K562 (cell line): ENCODE data around the gene COL25A1.

Experiments used
- ARHGAP35 ChIP-seq: fragments of 450-650 bp; IDR thresholded peaks from 2 replicates; pipeline ENCODE4 v1.6.1; 2018; ENCODE audit not compliant: partially characterized antibody
- ATF2 ChIP-seq: sonication (generic); formaldehyde crosslinking; IDR thresholded peaks from 2 replicates; pipeline ENCODE4 v1.8.1; 2022; ENCODE audit warnings: missing genetic modification reagents
- BCLAF1 ChIP-seq, 2 experiments: fragments of 450-650 bp in 1 of 2; IDR thresholded peaks; 2 replicates each; pipeline ENCODE4 v1.6.1; 2011 to 2017; ENCODE audit warnings: low read depth in 2 of 2, antibody characterized with exemption in 1 of 2, borderline replicate concordance in 1 of 2, low read length in 1 of 2, mild to moderate bottlenecking in 1 of 2, mixed read lengths in 1 of 2; ENCODE audit not compliant: control insufficient read depth in 1 of 2
- COPS2 ChIP-seq: fragments of 450-650 bp; conservative IDR thresholded peaks from 2 replicates; pipeline ENCODE4 v1.6.1; 2016; ENCODE audit warnings: mild to moderate bottlenecking, moderate library complexity
- CTCF ChIP-seq, 3 experiments: IDR thresholded peaks in 2 of 3; conservative IDR thresholded peaks in 1 of 3; 2 replicates each; pipeline ENCODE4 v1.5.1; 2011 to 2012; ENCODE audit warnings: low read length in 3 of 3, mild to moderate bottlenecking in 3 of 3, control low read depth in 2 of 3, improper control_type of control experiment in 1 of 3, inconsistent platforms in 1 of 3, low read depth in 1 of 3, mixed read lengths in 1 of 3, moderate library complexity in 1 of 3; ENCODE audit not compliant: insufficient read depth in 2 of 3
- FOSL1 ChIP-seq: fragments of 200-800 bp; sonication (Bioruptor generic); conservative IDR thresholded peaks from 2 replicates; pipeline ENCODE4 v1.6.1; 2016; ENCODE audit warnings: missing genetic modification characterization, missing compliant biosample characterization
- FOXP4 ChIP-seq: sonication (generic); formaldehyde crosslinking; IDR thresholded peaks from 2 replicates; pipeline ENCODE4 v1.8.0; 2022; ENCODE audit warnings: mild to moderate bottlenecking, missing genetic modification reagents, borderline replicate concordance
- PRPF4 ChIP-seq: fragments of 200-400 bp; formaldehyde crosslinking; IDR thresholded peaks from one replicate; pipeline ENCODE4 v1.6.1; 2017; ENCODE audit warnings: low read length, low read depth, mild to moderate bottlenecking; ENCODE audit not compliant: insufficient read depth, poor library complexity, severe bottlenecking
- RBBP5 ChIP-seq: fragments of 200-600 bp; sonication (generic); IDR thresholded peaks from 2 replicates; pipeline ENCODE4 v1.6.1; 2012; ENCODE audit warnings: borderline replicate concordance, mild to moderate bottlenecking, low read length, control low read depth, inconsistent platforms; ENCODE audit not compliant: insufficient read depth, poor library complexity, severe bottlenecking
- SREBF1 ChIP-seq: fragments of 150-350 bp; IDR thresholded peaks from 2 replicates; pipeline ENCODE4 v1.6.1; 2014; ENCODE audit warnings: antibody characterized with exemption, low read depth, low read length, borderline replicate concordance
- ZBTB17 ChIP-seq: fragments of 450-650 bp; formaldehyde crosslinking; IDR thresholded peaks from 2 replicates; pipeline ENCODE4 v1.4.0; 2020; ENCODE audit warnings: mild to moderate bottlenecking
- ZNF511 ChIP-seq: sonication (generic); formaldehyde crosslinking; IDR thresholded peaks from 2 replicates; pipeline ENCODE4 v1.8.0; 2022; ENCODE audit warnings: mild to moderate bottlenecking, missing genetic modification reagents
- ZNF592 ChIP-seq: fragments of 450-650 bp; IDR thresholded peaks from 2 replicates; pipeline ENCODE4 v1.6.1; 2017; ENCODE audit warnings: antibody characterized with exemption, mild to moderate bottlenecking

- TF ChIP-seq ZNF511 (no peak), CTCF (IDR thresholded peaks at IDR 0.05 in 2 of 3, conservative IDR thresholded peaks at IDR 0.05 in 1 of 3; ENCODE audit: insufficient read depth in 2 of 3, low read depth in 1 of 3, low read length in 3 of 3) (no peak), ARHGAP35 (no peak), BCLAF1 (IDR thresholded peaks at IDR 0.05; ENCODE audit: borderline replicate concordance in 1 of 2, control insufficient read depth in 1 of 2, low read depth in 2 of 2, low read length in 1 of 2) (no peak), PRPF4 (no peak), FOSL1 (tag) (no peak), SREBF1 (no peak), ATF2 (CRISPR knock-in tag) (no peak), ZNF592 (no peak), RBBP5 (no peak), FOXP4 (no peak), COPS2 (no peak), ZBTB17 (CRISPR knock-in tag) (no peak)
Observed at GRCh38 chr4:109012286-109012880, 290.1 kb downstream of the COL25A1 start.
